HepG2 (cell line): ENCODE data around the gene PEX13. TPM values are rescaled to one million over a fixed set of nuclear protein-coding genes. Genes with fewer than 3 reads are reported as not detected.

Experiments
- ATAC-seq: fragments of 200-7000 bp; cut with Tn5 transposase; 3 replicates; pipeline ENCODE4 v1.9.1; 2020; ENCODE audit warnings: mild to moderate bottlenecking, moderate library complexity
- BruUV-seq: library from RNA; stranded (reverse); fragments of 400-500 nt; replicated peaks from 2 replicates; lab custom pipeline; 2021; lab: Mats Ljungman, UMichigan
- CTCF ChIA-PET: fragments of 300-600 bp; formaldehyde crosslinking; extraction: SDS; loops from one replicate; lab custom pipeline; 2021; ENCODE audit warnings: low total read pairs, inconsistent platforms, low intra/inter-chr PET ratio; lab: Yijun Ruan, JAX
- POLR2A ChIA-PET: fragments of 350-600 bp; sonication (Branson Sonifier 250); formaldehyde crosslinking; loops from one replicate; lab custom pipeline; 2020; ENCODE audit warnings: antibody characterized with exemption, inconsistent platforms; lab: Yijun Ruan, JAX
- DNase-seq: peaks from one replicate; pipeline ENCODE4 v3.0.0-alpha.2; 2015; ENCODE audit warnings: low spot score
- FAIRE-seq: peaks from 3 replicates; lab custom pipeline; 2011; peaks lifted over from hg19 to GRCh38; lab: Jason Lieb, UNC
- H2AFZ ChIP-seq: one replicate; pipeline ENCODE4 v1.6.1; 2011; ENCODE audit warnings: low read length, inconsistent platforms
- H3K27ac ChIP-seq: fragments of 300-600 bp; 3 replicates; pipeline ENCODE4 v1.8.0; 2011; ENCODE audit warnings: mixed run types, mild to moderate bottlenecking, mixed read lengths, low read length, inconsistent platforms; ENCODE audit not compliant: insufficient read depth; ENCODE audit errors: extremely low read length
- H3K27me3 ChIP-seq, 2 experiments: fragments of 200-600 bp in 1 of 2; 2 replicates in 1 of 2; 3 replicates in 1 of 2; pipeline versions ENCODE4 v1.6.0 to v1.8.0; 2011; ENCODE audit warnings: low read length in 2 of 2, mild to moderate bottlenecking in 2 of 2, moderate library complexity in 2 of 2, inconsistent platforms in 1 of 2; ENCODE audit not compliant: insufficient read depth in 2 of 2, control insufficient read depth in 1 of 2
- H3K36me3 ChIP-seq, 2 experiments: fragments of 200-600 bp in 1 of 2; replicated peaks in 1 of 2; 2 replicates in 1 of 2; 3 replicates in 1 of 2; pipeline versions ENCODE4 v1.5.1 to v1.8.0; 2011; ENCODE audit warnings: low read length in 2 of 2, inconsistent platforms in 1 of 2; ENCODE audit not compliant: insufficient read depth in 2 of 2, control insufficient read depth in 1 of 2
- H3K4me1 ChIP-seq: 2 replicates; pipeline ENCODE4 v1.5.1; 2012; ENCODE audit warnings: low read length, inconsistent platforms; ENCODE audit not compliant: insufficient read depth
- H3K4me2 ChIP-seq: 2 replicates; pipeline ENCODE4 v1.6.0; 2011; ENCODE audit warnings: low read depth, low read length, inconsistent platforms
- H3K4me3 ChIP-seq, 3 experiments: fragments of 200-600 bp in 1 of 3; sonication (generic), shearing (Covaris generic) in 1 of 3; replicated peaks in 1 of 3; 2 replicates each; pipeline ENCODE4 v1.5.1; 2011 to 2016; ENCODE audit warnings: low read length in 3 of 3, inconsistent platforms in 2 of 3, low read depth in 2 of 3, mild to moderate bottlenecking in 2 of 3, control low read depth in 1 of 3, mixed read lengths in 1 of 3; ENCODE audit not compliant: insufficient read depth in 1 of 3
- H3K79me2 ChIP-seq: one replicate; pipeline ENCODE4 v1.6.1; 2011; ENCODE audit warnings: low read length, inconsistent platforms; ENCODE audit not compliant: insufficient read depth
- H3K9ac ChIP-seq: 2 replicates; pipeline ENCODE4 v1.6.0; 2011; ENCODE audit warnings: mild to moderate bottlenecking, low read depth, low read length, inconsistent platforms; ENCODE audit not compliant: insufficient read depth
- H3K9me3 ChIP-seq: 2 replicates; pipeline ENCODE4 v1.5.1; 2012; ENCODE audit warnings: mild to moderate bottlenecking, low read length
- H4K20me1 ChIP-seq: 2 replicates; pipeline ENCODE4 v1.6.0; 2011; ENCODE audit warnings: inconsistent platforms, mild to moderate bottlenecking, low read length, moderate library complexity; ENCODE audit not compliant: insufficient read depth
- ETV5 ChIP-seq: IDR thresholded peaks from 2 replicates; pipeline ENCODE4 v1.6.1; 2018; ENCODE audit warnings: missing biosample characterization, missing genetic modification reagents, inconsistent platforms, borderline replicate concordance
- NKX3-1 ChIP-seq: sonication (generic); formaldehyde crosslinking; IDR thresholded peaks from 2 replicates; pipeline ENCODE4 v1.5.0; 2020; ENCODE audit warnings: missing genetic modification reagents
- RBAK ChIP-seq: sonication (generic); formaldehyde crosslinking; IDR thresholded peaks from 2 replicates; pipeline ENCODE4 v1.5.1; 2020; ENCODE audit warnings: mild to moderate bottlenecking, missing genetic modification reagents
- RBFOX2 ChIP-seq: fragments of 200-400 bp; formaldehyde crosslinking; IDR thresholded peaks from 2 replicates; pipeline ENCODE4 v1.6.1; 2017; ENCODE audit warnings: low read depth, mild to moderate bottlenecking, low read length
- SMAD9 ChIP-seq: sonication (generic); formaldehyde crosslinking; IDR thresholded peaks from 2 replicates; pipeline ENCODE4 v1.5.1; 2020; ENCODE audit warnings: mild to moderate bottlenecking, missing genetic modification reagents
- SMC3 ChIP-seq: IDR thresholded peaks from 2 replicates; pipeline ENCODE4 v1.6.1; 2011; ENCODE audit warnings: low read length, improper control_type of control experiment
- SOX5 ChIP-seq: IDR thresholded peaks from 2 replicates; pipeline ENCODE4 v1.6.1; 2016; ENCODE audit warnings: borderline replicate concordance
- WIZ ChIP-seq: sonication (generic); formaldehyde crosslinking; IDR thresholded peaks from 2 replicates; pipeline ENCODE4 v1.5.1; 2020; ENCODE audit warnings: mild to moderate bottlenecking, missing genetic modification reagents
- ZKSCAN5 ChIP-seq: sonication (generic); formaldehyde crosslinking; IDR thresholded peaks from 2 replicates; pipeline ENCODE4 v1.5.1; 2020; ENCODE audit warnings: mild to moderate bottlenecking, missing genetic modification reagents
- ZNF10 ChIP-seq: sonication (generic); formaldehyde crosslinking; IDR thresholded peaks from 2 replicates; pipeline ENCODE4 v1.4.0; 2020; ENCODE audit warnings: mild to moderate bottlenecking, low read depth, missing genetic modification reagents, borderline replicate concordance
- ZNF619 ChIP-seq: sonication (generic); formaldehyde crosslinking; IDR thresholded peaks from 2 replicates; pipeline ENCODE4 v1.4.0; 2020; ENCODE audit warnings: mild to moderate bottlenecking, missing genetic modification reagents
- ZNF766 ChIP-seq: sonication (generic); formaldehyde crosslinking; IDR thresholded peaks from 2 replicates; pipeline ENCODE4 v1.5.0; 2020; ENCODE audit warnings: missing genetic modification reagents, borderline replicate concordance
- ZNF878 ChIP-seq: sonication (generic); formaldehyde crosslinking; IDR thresholded peaks from 2 replicates; pipeline ENCODE4 v1.8.1; 2023; ENCODE audit warnings: mild to moderate bottlenecking, missing genetic modification reagents, moderate library complexity
- WGBS: methylation state at CpG from one replicate; pipeline ENCODE4 v1.1.6; 2017; ENCODE audit warnings: low lambda C conversion rate; 5-methylcytosine and 5-hydroxymethylcytosine counted together
- in situ Hi-C: cut with HindIII; loops from 2 replicates; pipeline ENCODE4 v1.10.0; 2017; ENCODE audit warnings: low pct_unique_long_range_greater_than_20kb; ENCODE audit not compliant: extremely low pct_ligation_motif_present
- intact Hi-C: fragments of 100-400 bp; cut with micrococcal nuclease; formaldehyde crosslinking; loops from one replicate; pipeline ENCODE4 v1.10.0; 2022; ENCODE audit not compliant: unreplicated experiment
- polyA plus RNA-seq, 8 experiments: library from polyadenylated mRNA; depleted of rRNA in 3 of 8; stranded (reverse) in 7 of 8; unstranded in 1 of 8; fragments of >200 nt; fragmentation: Illumina TruSeq in 4 of 8; extraction: Trizol in 4 of 8; gene quantifications; 2 replicates each; pipeline versions ENCODE4 v1.2.1 to v1.2.3, GENCODE V29; 2011 to 2016; ENCODE audit warnings: low read depth in 4 of 8, missing spikeins in 1 of 8, mixed read lengths in 1 of 8; ENCODE audit not compliant: insufficient read depth in 1 of 8
- total RNA-seq, 5 experiments: library from RNA; depleted of rRNA; stranded (reverse); fragments of >200 nt; fragmentation: Illumina TruSeq; extraction: Trizol; gene quantifications; 2 replicates each; pipeline ENCODE4 v1.2.3, GENCODE V29; 2016; ENCODE audit warnings: low read depth in 1 of 5
- TF ChIP-seq, protein P1 (sequence below): sonication (generic); formaldehyde crosslinking; IDR thresholded peaks from 2 replicates; pipeline ENCODE4 v1.8.1; 2023; ENCODE audit warnings: mild to moderate bottlenecking, moderate library complexity, missing genetic modification reagents
- TF ChIP-seq, protein P2 (sequence below): sonication (generic); formaldehyde crosslinking; IDR thresholded peaks from 2 replicates; pipeline ENCODE4 v1.4.0; 2020; ENCODE audit warnings: mild to moderate bottlenecking, missing genetic modification reagents

Gene PEX13
- total and polyA plus RNA-seq, 2 of the 13 experiments (the other 11 are each of a cell fraction or from before 2014, with no cell fraction given), result 47.9 to 75.9 TPM

DNA sequence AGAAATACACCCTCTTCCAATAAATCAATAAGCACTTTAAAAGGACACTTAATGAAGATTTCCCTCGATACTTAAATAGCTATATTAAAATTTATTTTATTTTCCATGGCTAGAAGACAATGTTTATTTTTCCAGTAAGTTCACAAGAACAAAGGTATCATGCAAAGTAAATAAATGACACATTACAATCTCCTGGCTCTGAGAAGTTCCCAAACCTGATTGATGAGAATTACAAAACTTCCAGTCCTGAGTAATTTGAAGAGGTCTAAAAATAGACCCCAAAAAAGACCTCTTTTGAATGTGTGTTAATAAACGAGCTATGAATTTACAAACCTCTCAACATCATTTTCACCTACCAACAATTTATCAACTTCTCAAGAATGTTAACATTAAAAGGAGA, 1.5 kb upstream of the PEX13 start:
- Histone ChIP-seq H2AFZ (no peak overlapping the region), H3K36me3 (peaks cover 0 to 27% of the 10 kb centered on the region in 2 experiments; a peak in 2 of 5 replicates), H3K79me2 (peaks cover 93% of the 10 kb centered on the region), H3K27ac (peak overlapping the region; percentile 99), H3K27me3 (no peaks in the 10 kb centered on the region; a peak in 1 of 5 replicates), H4K20me1 (0 out of 2 replicates have a peak, but pooled peaks cover 3% of the 10 kb centered on the region), H3K4me3 (peak overlapping the region; percentile 74 to 94 (median 93); a peak in 5 of 6 replicates), H3K4me1 (peaks cover 49% of the 10 kb centered on the region), H3K9ac (peak overlapping the region; percentile 97), H3K4me2 (peak overlapping the region; percentile 83), H3K9me3 (no peaks in the 10 kb centered on the region)
- 13% methylated on average over 2 of the region's 2 CpGs for WGBS
- FAIRE-seq (no peak), DNase-seq (peak; percentile 47), ATAC-seq (no peak)
- BruUV-seq, result no TSS peak
- in situ Hi-C loops (no loop called here), intact Hi-C loops (loop anchor here (2.0 to 10.0 kb wide), 3 partner anchors 129 to 161 kb away; partner anchors contain the start of gene REL)
- ChIA-PET POLR2A (interaction anchor here (0.8 to 2.9 kb wide), 2 partner anchors 9 to 15 kb away, joined by 3 to 20 read pairs; no protein-coding TSS in a partner anchor), CTCF (no interaction called here)
- TF ChIP-seq ZNF10 (CRISPR knock-in tag) (no peak), SMAD9 (CRISPR knock-in tag) (no peak), WIZ (CRISPR knock-in tag) (no peak), ZNF878 (CRISPR knock-in tag) (no peak), ZKSCAN5 (CRISPR knock-in tag) (no peak), RBFOX2 (no peak), ZNF619 (CRISPR knock-in tag) (no peak), ETV5 (CRISPR knock-in tag) (no peak), ZNF766 (CRISPR knock-in tag) (no peak), SOX5 (CRISPR knock-in tag) (peak; percentile 78; the same call in 1 of the 2 replicates), SMC3 (no peak), RBAK (CRISPR knock-in tag) (no peak), NKX3-1 (CRISPR knock-in tag) (no peak)
- TF ChIP-seq, protein P1, sequence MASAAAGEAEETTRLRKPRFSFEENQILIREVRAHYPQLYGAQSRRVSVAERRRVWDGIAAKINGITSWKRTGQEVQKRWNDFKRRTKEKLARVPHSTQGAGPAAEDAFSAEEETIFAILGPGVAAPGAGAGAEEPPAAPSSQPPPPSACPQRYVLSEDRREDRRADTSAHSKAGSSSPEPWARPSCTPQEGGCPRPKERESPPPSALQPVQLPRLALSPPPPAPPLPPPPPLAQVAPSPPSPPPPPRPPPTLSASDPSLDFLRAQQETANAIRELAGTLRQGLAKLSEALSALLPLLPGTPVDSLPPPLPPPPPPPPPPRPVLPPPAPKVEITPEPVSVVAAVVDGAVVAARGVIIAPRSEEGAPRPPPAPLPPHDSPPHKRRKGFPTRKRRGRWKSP (CRISPR knock-in tag), result no peak
- TF ChIP-seq, protein P2, sequence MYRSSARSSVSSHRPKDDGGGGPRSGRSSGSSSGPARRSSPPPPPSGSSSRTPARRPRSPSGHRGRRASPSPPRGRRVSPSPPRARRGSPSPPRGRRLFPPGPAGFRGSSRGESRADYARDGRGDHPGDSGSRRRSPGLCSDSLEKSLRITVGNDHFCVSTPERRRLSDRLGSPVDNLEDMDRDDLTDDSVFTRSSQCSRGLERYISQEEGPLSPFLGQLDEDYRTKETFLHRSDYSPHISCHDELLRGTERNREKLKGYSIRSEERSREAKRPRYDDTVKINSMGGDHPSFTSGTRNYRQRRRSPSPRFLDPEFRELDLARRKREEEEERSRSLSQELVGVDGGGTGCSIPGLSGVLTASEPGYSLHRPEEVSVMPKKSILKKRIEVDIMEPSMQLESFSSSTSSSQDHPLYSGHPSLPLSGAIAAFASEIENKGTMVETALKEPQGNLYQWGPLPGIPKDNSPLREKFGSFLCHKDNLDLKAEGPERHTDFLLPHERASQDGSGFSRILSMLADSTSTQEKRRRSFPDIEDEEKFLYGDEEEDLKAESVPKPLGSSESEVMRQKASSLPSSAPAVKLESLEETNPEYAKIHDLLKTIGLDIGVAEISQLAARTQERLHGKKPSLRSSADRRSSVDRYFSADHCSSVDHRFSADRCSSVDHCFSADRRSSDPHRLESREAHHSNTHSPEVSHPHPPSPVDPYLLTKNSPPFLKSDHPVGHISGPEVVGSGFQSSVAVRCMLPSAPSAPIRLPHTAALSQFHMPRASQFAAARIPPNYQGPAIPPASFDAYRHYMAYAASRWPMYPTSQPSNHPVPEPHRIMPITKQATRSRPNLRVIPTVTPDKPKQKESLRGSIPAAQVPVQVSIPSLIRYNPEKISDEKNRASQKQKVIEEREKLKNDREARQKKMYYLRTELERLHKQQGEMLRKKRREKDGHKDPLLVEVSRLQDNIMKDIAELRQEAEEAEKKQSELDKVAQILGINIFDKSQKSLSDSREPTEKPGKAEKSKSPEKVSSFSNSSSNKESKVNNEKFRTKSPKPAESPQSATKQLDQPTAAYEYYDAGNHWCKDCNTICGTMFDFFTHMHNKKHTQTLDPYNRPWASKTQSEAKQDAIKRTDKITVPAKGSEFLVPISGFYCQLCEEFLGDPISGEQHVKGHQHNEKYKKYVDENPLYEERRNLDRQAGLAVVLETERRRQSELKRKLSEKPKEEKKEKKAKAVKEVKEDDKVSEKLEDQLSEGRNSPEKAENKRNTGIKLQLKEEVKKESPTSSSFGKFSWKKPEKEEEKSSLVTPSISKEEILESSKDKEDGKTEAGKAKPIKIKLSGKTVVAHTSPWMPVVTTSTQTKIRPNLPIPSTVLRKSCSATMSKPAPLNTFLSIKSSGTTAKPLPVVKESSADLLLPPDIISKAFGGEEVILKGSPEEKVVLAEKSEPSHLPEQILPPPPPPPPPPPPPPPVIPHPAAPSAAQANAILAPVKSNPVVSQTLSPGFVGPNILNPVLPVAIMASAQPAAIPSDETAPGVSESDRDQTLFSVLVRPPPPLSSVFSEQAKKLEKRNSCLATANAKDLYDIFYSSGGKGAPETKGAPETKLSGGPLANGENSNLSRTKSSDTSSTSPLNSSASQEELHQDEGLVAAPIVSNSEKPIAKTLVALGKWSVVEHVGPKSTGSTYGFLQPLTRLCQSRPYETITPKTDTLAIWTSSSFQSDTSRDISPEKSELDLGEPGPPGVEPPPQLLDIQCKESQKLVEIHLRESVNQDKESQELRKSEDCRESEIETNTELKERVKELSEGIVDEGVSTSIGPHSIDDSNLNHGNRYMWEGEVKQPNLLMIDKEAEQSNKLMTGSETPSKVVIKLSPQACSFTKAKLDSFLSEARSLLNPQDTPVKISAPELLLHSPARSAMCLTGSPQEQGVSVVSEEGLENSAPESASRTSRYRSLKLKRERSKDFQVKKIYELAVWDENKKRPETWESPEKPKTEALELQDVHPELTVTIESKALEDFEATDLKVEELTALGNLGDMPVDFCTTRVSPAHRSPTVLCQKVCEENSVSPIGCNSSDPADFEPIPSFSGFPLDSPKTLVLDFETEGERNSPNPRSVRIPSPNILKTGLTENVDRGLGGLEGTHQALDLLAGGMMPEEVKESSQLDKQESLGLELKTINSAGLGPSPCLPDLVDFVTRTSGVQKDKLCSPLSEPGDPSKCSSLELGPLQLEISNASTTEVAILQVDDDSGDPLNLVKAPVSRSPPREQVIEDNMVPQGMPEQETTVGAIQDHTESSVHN, result no peak
